Endometrium (tissue), 2 donors: ENCODE data around the gene FYN.
"Not testable (repeated sequence)": the region's sequence is repeated elsewhere in the genome, so short reads cannot be mapped to it uniquely, and the experiment has no call there.

ENCODE experiments used
- FAIRE-seq: peaks from 2 replicates; lab custom pipeline; 2012; peaks lifted over from hg19 to GRCh38; lab: Jason Lieb, UNC
- donor health status: control.
- donor health status: control.

Gene FYN

GRCh38 chr6:111789598-111789997, 83.7 kb downstream of the FYN start:
- no peak for FAIRE-seq

GRCh38 chr6:111788379-111789276, 84.6 kb downstream of the FYN start:
- FAIRE-seq, result no peak

GRCh38 chr6:111786151-111786550, 87.1 kb downstream of the FYN start:
- not testable (repeated sequence) for FAIRE-seq

- no peak for FAIRE-seq
Measured at GRCh38 chr6:111784433-111784832, 88.8 kb downstream of the FYN start.

- FAIRE-seq, result no peak
Measured at GRCh38 chr6:111782887-111783466, 90.3 kb downstream of the FYN start.

GRCh38 chr6:111782192-111782809, 91.0 kb downstream of the FYN start:
- FAIRE-seq, result no peak

GRCh38 chr6:111781041-111781708, 92.1 kb downstream of the FYN start:
- FAIRE-seq, result no peak

GRCh38 chr6:111780393-111780792, 92.9 kb downstream of the FYN start:
- FAIRE-seq, result no peak

GRCh38 chr6:111779660-111780059, 93.6 kb downstream of the FYN start:
- FAIRE-seq, result no peak

- FAIRE-seq, result no peak
Measured at GRCh38 chr6:111779031-111779430, 94.2 kb downstream of the FYN start.

- no peak for FAIRE-seq
Measured at GRCh38 chr6:111777357-111777756, 95.9 kb downstream of the FYN start.

- FAIRE-seq, result no peak
Measured at GRCh38 chr6:111776236-111777221, 96.7 kb downstream of the FYN start.

- no peak for FAIRE-seq
Measured at GRCh38 chr6:111775145-111775922, 97.9 kb downstream of the FYN start.

GRCh38 chr6:111774346-111774703, 98.9 kb downstream of the FYN start:
- FAIRE-seq, result no peak

- no peak for FAIRE-seq
Measured at GRCh38 chr6:111773501-111774345, 99.5 kb downstream of the FYN start.

- FAIRE-seq, result no peak
Measured at GRCh38 chr6:111772381-111772780, 100.9 kb downstream of the FYN start.

- FAIRE-seq, result no peak
Measured at GRCh38 chr6:111771629-111772028, 101.6 kb downstream of the FYN start.

GRCh38 chr6:111771094-111771432, 102.2 kb downstream of the FYN start:
- no peak for FAIRE-seq

GRCh38 chr6:111770263-111771093, 102.8 kb downstream of the FYN start:
- no peak for FAIRE-seq
